Kidney capillary endothelial cell (primary cell): Measurements from ENCODE around the gene HCFC1.

Experiments
- DNase-seq: peaks from one replicate; pipeline ENCODE4 v3.0.0-alpha.2; 2018; ENCODE audit warnings: low spot score

HCFC1 gene

GRCh38 chrX:153971450-153972367 lies at the start of gene HCFC1:
TSS of gene HCFC1 (minus strand) at chrX:153971818. CDS start at chrX:153970840, 978 bp downstream.
- DNase-seq, result peak; percentile 86

- DNase-seq, result no peak
Observed at GRCh38 chrX:154021131-154021611, 49.6 kb upstream of the HCFC1 start.

- DNase-seq, result no peak
Observed at GRCh38 chrX:154020536-154021115, 49.0 kb upstream of the HCFC1 start.

GRCh38 chrX:154019633-154020528 lies 48.3 kb upstream of the HCFC1 start, which contains the start of gene IRAK1:
TSS of gene IRAK1 (minus strand) at chrX:154019902. CDS start at chrX:154019812, 90 bp downstream.
- DNase-seq, result peak; percentile 51

- no peak for DNase-seq
Observed at GRCh38 chrX:154019061-154019621, 47.5 kb upstream of the HCFC1 start.

- DNase-seq, result no peak
Observed at GRCh38 chrX:154018518-154019060, 47.0 kb upstream of the HCFC1 start.

GRCh38 chrX:154017766-154018517 lies 46.3 kb upstream of the HCFC1 start:
- DNase-seq, result no peak

GRCh38 chrX:154016366-154017076 lies 44.9 kb upstream of the HCFC1 start:
- DNase-seq, result no peak

GRCh38 chrX:154015581-154016264 lies 44.1 kb upstream of the HCFC1 start:
- no peak for DNase-seq

GRCh38 chrX:154014429-154015380 lies 43.1 kb upstream of the HCFC1 start:
- no peak for DNase-seq

- peak; percentile 25 for DNase-seq
Observed at GRCh38 chrX:154013614-154014360, 42.2 kb upstream of the HCFC1 start.

GRCh38 chrX:154013001-154013421 lies 41.4 kb upstream of the HCFC1 start:
- no peak for DNase-seq

GRCh38 chrX:154012336-154012991 lies 40.8 kb upstream of the HCFC1 start:
- no peak for DNase-seq

GRCh38 chrX:154011376-154012335 lies 40.0 kb upstream of the HCFC1 start:
- no peak for DNase-seq

- DNase-seq, result no peak
Observed at GRCh38 chrX:154010330-154011087, 38.9 kb upstream of the HCFC1 start.
